GM12892 (cell line): Measurements from ENCODE around the gene DAZAP1.

Experiments used
- POLR2A ChIP-seq: IDR thresholded peaks from 2 replicates; pipeline ENCODE4 v1.6.1; 2011; ENCODE audit warnings: low read depth, low read length, control low read depth
- POLR2AphosphoS5 ChIP-seq: IDR thresholded peaks from 2 replicates; pipeline ENCODE4 v1.6.1; 2011; ENCODE audit warnings: low read depth, low read length, control low read depth

GRCh38 chr19:1390890-1391423, 16.4 kb upstream of the DAZAP1 start:
- TF ChIP-seq POLR2A (no peak), POLR2AphosphoS5 (no peak)
